K562 (cell line): ENCODE data around the gene TRIO. TPM values are rescaled to one million over a fixed set of nuclear protein-coding genes. Genes with fewer than 3 reads are reported as not detected.
A peak's percentile ranks its signal among the peaks of the same experiment; 100 is the strongest.

ENCODE experiments used
- ARHGAP35 ChIP-seq: fragments of 450-650 bp; IDR thresholded peaks from 2 replicates; pipeline ENCODE4 v1.6.1; 2018; ENCODE audit not compliant: partially characterized antibody
- ARNT ChIP-seq, 2 experiments: fragments of 450-650 bp; IDR thresholded peaks; 2 replicates each; pipeline ENCODE4 v1.6.1; 2016; ENCODE audit warnings: mild to moderate bottlenecking in 1 of 2
- CCNT2 ChIP-seq: IDR thresholded peaks from 2 replicates; pipeline ENCODE4 v1.6.1; 2011; ENCODE audit warnings: borderline replicate concordance, low read depth, mild to moderate bottlenecking, moderate library complexity, mixed read lengths, low read length; ENCODE audit not compliant: insufficient read length; ENCODE audit errors: extremely low read depth
- CHAMP1 ChIP-seq: fragments of 450-650 bp; IDR thresholded peaks from 2 replicates; pipeline ENCODE4 v1.6.1; 2016; ENCODE audit warnings: mild to moderate bottlenecking
- CREM ChIP-seq: IDR thresholded peaks from 2 replicates; pipeline ENCODE4 v1.6.1; 2014; ENCODE audit warnings: antibody characterized with exemption, low read depth
- CXXC5 ChIP-seq: fragments of 250-450 bp; sonication (Bioruptor Pico); IDR thresholded peaks from 2 replicates; pipeline ENCODE4 v1.8.0; 2022; ENCODE audit warnings: inconsistent platforms, mild to moderate bottlenecking, moderate library complexity
- DPF2 ChIP-seq: fragments of 450-650 bp; IDR thresholded peaks from 2 replicates; pipeline ENCODE4 v1.6.1; 2016
- E4F1 ChIP-seq: fragments of 250-450 bp; sonication (Bioruptor Pico); IDR thresholded peaks from 2 replicates; pipeline ENCODE4 v1.5.0; 2021; ENCODE audit warnings: mild to moderate bottlenecking, borderline replicate concordance
- FOXA3 ChIP-seq, 2 experiments: fragments of 450-650 bp in 1 of 2; sonication (generic) in 1 of 2; formaldehyde crosslinking; IDR thresholded peaks in 1 of 2; conservative IDR thresholded peaks in 1 of 2; 2 replicates each; pipeline versions ENCODE4 v1.4.0 to v1.8.0; 2020 to 2022; ENCODE audit warnings: mild to moderate bottlenecking in 2 of 2, missing genetic modification reagents in 1 of 2
- HDAC3 ChIP-seq: fragments of 450-650 bp; IDR thresholded peaks from 2 replicates; pipeline ENCODE4 v1.6.1; 2018; ENCODE audit warnings: borderline replicate concordance, mild to moderate bottlenecking, moderate library complexity; ENCODE audit not compliant: partially characterized antibody
- HMBOX1 ChIP-seq: sonication (generic); IDR thresholded peaks from 2 replicates; pipeline ENCODE4 v1.6.1; 2016
- KLF16 ChIP-seq: IDR thresholded peaks from 2 replicates; pipeline ENCODE4 v1.6.1; 2016; ENCODE audit warnings: antibody characterized with exemption
- PML ChIP-seq: IDR thresholded peaks from 2 replicates; pipeline ENCODE4 v1.6.1; 2012; ENCODE audit warnings: low read length, inconsistent platforms
- PTRF ChIP-seq: fragments of 450-650 bp; IDR thresholded peaks from 2 replicates; pipeline ENCODE4 v1.6.1; 2016; ENCODE audit warnings: mild to moderate bottlenecking, missing genetic modification characterization, missing compliant biosample characterization
- RAD21 ChIP-seq, 2 experiments: fragments of 250-450 bp in 1 of 2; fragments of 450-650 bp in 1 of 2; sonication (Bioruptor Pico) in 1 of 2; formaldehyde crosslinking in 1 of 2; IDR thresholded peaks in 1 of 2; conservative IDR thresholded peaks in 1 of 2; 2 replicates each; pipeline versions ENCODE4 v1.4.0 to v1.8.0; 2020 to 2022; ENCODE audit warnings: mild to moderate bottlenecking in 2 of 2, moderate library complexity in 1 of 2
- SIRT6 ChIP-seq: IDR thresholded peaks from one replicate; pipeline ENCODE4 v1.6.1; 2012; ENCODE audit warnings: low read depth, mild to moderate bottlenecking, control low read depth, inconsistent platforms, low read length, moderate library complexity
- SPI1 ChIP-seq: IDR thresholded peaks from 2 replicates; pipeline ENCODE4 v1.6.1; 2011; ENCODE audit warnings: low read depth, low read length, control low read depth, borderline replicate concordance
- TBL1XR1 ChIP-seq, 2 experiments: IDR thresholded peaks; 2 replicates each; pipeline ENCODE4 v1.6.1; 2012; ENCODE audit warnings: improper control_type of control experiment in 2 of 2, low read length in 2 of 2, mild to moderate bottlenecking in 1 of 2
- TEAD1 ChIP-seq, 2 experiments: fragments of 450-650 bp in 1 of 2; sonication (generic) in 1 of 2; formaldehyde crosslinking; IDR thresholded peaks; 2 replicates each; pipeline versions ENCODE4 v1.4.0 to v1.8.0; 2020 to 2022; ENCODE audit warnings: mild to moderate bottlenecking in 2 of 2, missing genetic modification reagents in 1 of 2
- TEAD4 ChIP-seq, 2 experiments: sonication (generic) in 1 of 2; formaldehyde crosslinking in 1 of 2; IDR thresholded peaks; 2 replicates each; pipeline versions ENCODE4 v1.6.1 to v1.8.0; 2012 to 2022; ENCODE audit warnings: borderline replicate concordance in 1 of 2, inconsistent platforms in 1 of 2, low read length in 1 of 2, mild to moderate bottlenecking in 1 of 2, missing genetic modification reagents in 1 of 2
- ZNF589 ChIP-seq: fragments of 200-800 bp; sonication (Bioruptor generic); IDR thresholded peaks from 2 replicates; pipeline ENCODE4 v1.6.1; 2016; ENCODE audit warnings: low read depth, missing genetic modification characterization, missing compliant biosample characterization
- polyA plus RNA-seq, 8 experiments: library from polyadenylated mRNA; depleted of rRNA in 4 of 8; stranded (reverse) in 5 of 8; unstranded in 3 of 8; fragments of >200 nt; fragmentation: Nextera tagmentation in 2 of 8; fragmentation: Illumina TruSeq in 1 of 8; extraction: Ambion mirVana in 2 of 8; extraction: Trizol in 1 of 8; gene quantifications; 2 replicates each; pipeline versions ENCODE4 v1.2.1 to v1.2.3, GENCODE V29; 2011 to 2014; ENCODE audit warnings: inconsistent platforms in 1 of 8, missing spikeins in 1 of 8
- total RNA-seq, 7 experiments: library from RNA; depleted of rRNA in 6 of 7; stranded (reverse); fragments of >200 nt in 6 of 7; fragmentation: Illumina TruSeq in 2 of 7; extraction: Trizol in 2 of 7; gene quantifications; 2 replicates each; pipeline versions ENCODE4 v1.2.1 to v1.2.3, GENCODE V29; 2011 to 2021; ENCODE audit warnings: low replicate concordance in 1 of 7

The TRIO gene
- total and polyA plus RNA-seq, 9 of the 15 experiments (the other 6 are each of a cell fraction or from before 2014, with no cell fraction given): 0.24 to 5.0 (median 1.1) TPM

GRCh38 chr5:14326035-14326903, 183.1 kb downstream of the TRIO start (continued):
- TF ChIP-seq ARHGAP35 (no peak), HMBOX1 (peak; percentile 87), CHAMP1 (peak; percentile 35; the same call in 1 of the 2 replicates), SPI1 (no peak), DPF2 (peak; percentile 88), HDAC3 (peak; percentile 36), CCNT2 (peak; percentile 69), TEAD4 (IDR thresholded peaks at IDR 0.05; ENCODE audit: low read length) (peak; percentile 93), TEAD4 (CRISPR knock-in tag; IDR thresholded peaks at IDR 0.05; ENCODE audit: borderline replicate concordance) (no peak), KLF16 (peak; percentile 79), E4F1 (CRISPR knock-in tag) (no peak), TEAD1 (CRISPR knock-in tag; IDR thresholded peaks at IDR 0.05) (peak in 1 of 2 experiments; percentile 74; a peak in 1 of 4 replicates), CXXC5 (0 out of 2 replicates have a peak, but pooled peaks have one; percentile 11), SIRT6 (no peak), PML (peak; percentile 83), RAD21 (CRISPR knock-in tag; conservative IDR thresholded peaks at IDR 0.05 in 1 of 2, IDR thresholded peaks at IDR 0.05 in 1 of 2) (peak in 1 of 2 experiments; percentile 23; a peak in 1 of 4 replicates), ZNF589 (CRISPR knock-in tag) (0 out of 2 replicates have a peak, but pooled peaks have one; percentile 33), ARNT (IDR thresholded peaks at IDR 0.05) (peak in 1 of 2 experiments; percentile 69; a peak in 1 of 4 replicates), FOXA3 (CRISPR knock-in tag; conservative IDR thresholded peaks at IDR 0.05 in 1 of 2, IDR thresholded peaks at IDR 0.05 in 1 of 2) (peak in 1 of 2 experiments; percentile 34; a peak in 1 of 4 replicates), CREM (peak; percentile 27; the same call in 1 of the 2 replicates), PTRF (tag) (no peak), TBL1XR1 (IDR thresholded peaks at IDR 0.05; ENCODE audit: low read length in 2 of 2) (peak in 1 of 2 experiments; percentile 80; a peak in 2 of 4 replicates)
